Neural crest cell (in vitro differentiated cells): Measurements from ENCODE around the gene ABHD5. TPM values are rescaled to one million over a fixed set of nuclear protein-coding genes. Genes with fewer than 3 reads are reported as not detected.

Experiments
- DNase-seq: peaks from one replicate; pipeline ENCODE4 v3.0.0; 2021; ENCODE audit warnings: low read depth, mixed read lengths, low spot score
- H3K27ac Mint-ChIP-seq: one replicate; pipeline ENCODE4 v1.8.0; 2021; ENCODE audit warnings: mild to moderate bottlenecking, mixed read lengths; ENCODE audit not compliant: unreplicated experiment
- H3K27me3 Mint-ChIP-seq: 2 replicates; pipeline ENCODE4 v1.8.0; 2021; ENCODE audit warnings: low read depth, mild to moderate bottlenecking, mixed read lengths
- H3K36me3 Mint-ChIP-seq: 2 replicates; pipeline ENCODE4 v1.8.0; 2021; ENCODE audit warnings: low read depth, mild to moderate bottlenecking, mixed read lengths
- H3K4me1 Mint-ChIP-seq: 2 replicates; pipeline ENCODE4 v1.8.0; 2021; ENCODE audit warnings: mixed read lengths
- H3K4me3 Mint-ChIP-seq: one replicate; pipeline ENCODE4 v1.8.0; 2021; ENCODE audit warnings: mild to moderate bottlenecking, mixed read lengths
- H3K9me3 Mint-ChIP-seq: 2 replicates; pipeline ENCODE4 v1.8.0; 2021; ENCODE audit warnings: mixed read lengths
- CTCF ChIP-seq: fragments of 200-600 bp; sonication (generic); conservative IDR thresholded peaks from 2 replicates; pipeline ENCODE4 v1.5.0; 2021; ENCODE audit warnings: antibody characterized with exemption, mild to moderate bottlenecking
- total RNA-seq: library from RNA; stranded (reverse); gene quantifications from 2 replicates; pipeline ENCODE4 v1.2.1, GENCODE V29; 2021

Gene ABHD5
- total RNA-seq, 1 donor from 2014 or later = 12.5 TPM

- TF ChIP-seq CTCF = no peak
- no peak overlapping the region for H3K27ac Mint-ChIP-seq
- no peaks in the 10 kb centered on the region for H3K4me1 Mint-ChIP-seq
- no peak overlapping the region for H3K4me3 Mint-ChIP-seq
- peaks cover 3% of the 10 kb centered on the region for H3K27me3 Mint-ChIP-seq
- peaks cover 5% of the 10 kb centered on the region for H3K9me3 Mint-ChIP-seq
- no peak for DNase-seq
- H3K36me3 Mint-ChIP-seq = no peaks in the 10 kb centered on the region
Measured at GRCh38 chr3:43755516-43756200, 64.9 kb downstream of the ABHD5 start.

GRCh38 chr3:43757666-43758321 is 67.1 kb downstream of the ABHD5 start:
- H3K36me3 Mint-ChIP-seq = no peaks in the 10 kb centered on the region
- DNase-seq = no peak
- H3K27me3 Mint-ChIP-seq = peaks cover 3% of the 10 kb centered on the region
- no peak overlapping the region for H3K27ac Mint-ChIP-seq
- H3K4me1 Mint-ChIP-seq = no peaks in the 10 kb centered on the region
- H3K9me3 Mint-ChIP-seq = no peaks in the 10 kb centered on the region
- no peak for TF ChIP-seq CTCF
- H3K4me3 Mint-ChIP-seq = no peak overlapping the region

DNA sequence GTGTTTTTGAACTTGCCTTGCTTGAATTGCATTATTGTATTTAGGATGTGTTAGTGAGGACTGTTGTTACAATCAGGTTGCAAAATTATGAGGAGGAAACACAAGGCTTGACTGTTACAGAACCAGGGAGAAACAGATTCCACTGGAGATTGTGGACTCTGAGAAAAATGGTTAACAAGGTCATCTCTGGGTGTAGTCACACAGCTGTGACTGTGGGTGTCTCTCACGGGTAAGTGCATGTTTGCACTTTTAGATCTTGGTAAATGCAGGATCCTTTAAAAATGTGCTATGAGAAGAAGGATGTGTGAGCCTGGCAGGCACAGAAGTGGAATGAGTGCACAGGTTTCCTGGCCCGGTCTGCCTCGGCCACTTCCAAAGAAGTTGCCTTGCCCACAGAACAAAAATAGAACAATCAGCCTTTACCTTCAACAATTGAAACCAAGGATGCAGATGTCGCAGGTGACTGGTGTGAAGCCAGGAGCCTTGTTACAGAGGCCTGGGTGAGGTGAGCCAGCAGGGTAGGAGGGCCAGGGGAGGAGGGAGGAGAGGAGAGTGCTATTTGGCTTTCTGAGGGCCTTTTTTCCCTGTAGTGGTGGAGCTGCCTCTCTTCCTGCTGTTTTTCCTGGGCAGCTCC is 68.0 kb downstream of the ABHD5 start:
- no peak overlapping the region for H3K27ac Mint-ChIP-seq
- no peaks in the 10 kb centered on the region for H3K36me3 Mint-ChIP-seq
- peaks cover 3% of the 10 kb centered on the region for H3K27me3 Mint-ChIP-seq
- no peak overlapping the region for H3K4me3 Mint-ChIP-seq
- no peaks in the 10 kb centered on the region for H3K4me1 Mint-ChIP-seq
- no peak for TF ChIP-seq CTCF
- no peak for DNase-seq
- no peaks in the 10 kb centered on the region for H3K9me3 Mint-ChIP-seq

DNA sequence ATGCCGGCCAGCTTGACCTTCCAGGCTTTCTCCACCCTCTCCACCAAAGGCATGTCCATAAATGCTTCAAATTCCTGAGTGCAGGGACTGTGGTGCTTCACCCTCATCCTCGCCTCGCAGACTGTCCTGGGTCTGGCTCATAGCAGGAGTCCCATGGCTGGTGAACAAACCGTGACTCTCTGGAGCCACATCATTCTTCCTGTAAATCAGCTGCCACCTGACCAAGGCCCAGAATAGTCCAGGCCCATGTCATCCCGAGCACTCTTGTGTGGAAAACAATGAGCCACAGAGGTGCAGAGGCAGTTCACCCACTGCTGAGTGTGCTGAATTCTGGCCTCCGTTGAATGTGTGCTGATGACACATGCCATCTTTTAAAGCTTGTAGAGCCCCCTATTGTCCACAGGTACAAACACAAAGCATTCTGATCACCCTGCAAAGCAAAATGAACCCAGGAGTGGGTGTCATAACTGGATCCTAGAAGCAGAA is 68.6 kb downstream of the ABHD5 start:
- no peak overlapping the region for H3K27ac Mint-ChIP-seq
- no peak for TF ChIP-seq CTCF
- H3K9me3 Mint-ChIP-seq = no peaks in the 10 kb centered on the region
- H3K36me3 Mint-ChIP-seq = no peaks in the 10 kb centered on the region
- no peak for DNase-seq
- H3K27me3 Mint-ChIP-seq = peaks cover 3% of the 10 kb centered on the region
- H3K4me3 Mint-ChIP-seq = no peak overlapping the region
- H3K4me1 Mint-ChIP-seq = no peaks in the 10 kb centered on the region

- Mint-ChIP-seq H3K4me1 (no peaks in the 10 kb centered on the region), H3K36me3 (no peaks in the 10 kb centered on the region), H3K27me3 (no peaks in the 10 kb centered on the region), H3K9me3 (no peaks in the 10 kb centered on the region), H3K27ac (no peak overlapping the region), H3K4me3 (no peak overlapping the region)
- no peak for TF ChIP-seq CTCF
- DNase-seq = no peak
Measured at GRCh38 chr3:43759938-43760337, 69.2 kb downstream of the ABHD5 start.
